Osteocyte (in vitro differentiated cells): ENCODE measurements around the gene EDEM2. TPM values are rescaled to one million over a fixed set of nuclear protein-coding genes. Genes with fewer than 3 reads are reported as not detected.
"Not testable (repeated sequence)": the region's sequence is repeated elsewhere in the genome, so short reads cannot be mapped to it uniquely, and the experiment has no call there.

ENCODE experiments used
- DNase-seq: peaks from one replicate; pipeline ENCODE4 v3.0.0; 2021; ENCODE audit warnings: mixed read lengths; ENCODE audit not compliant: unreplicated experiment; ENCODE audit errors: extremely low spot score
- H3K27ac Mint-ChIP-seq: one replicate; pipeline ENCODE4 v1.8.0; 2021; ENCODE audit warnings: mild to moderate bottlenecking, mixed read lengths; ENCODE audit not compliant: unreplicated experiment
- H3K27me3 Mint-ChIP-seq: one replicate; pipeline ENCODE4 v1.8.0; 2021; ENCODE audit warnings: mixed read lengths; ENCODE audit not compliant: unreplicated experiment
- H3K36me3 Mint-ChIP-seq: one replicate; pipeline ENCODE4 v1.8.0; 2021; ENCODE audit warnings: mixed read lengths; ENCODE audit not compliant: unreplicated experiment
- H3K4me1 Mint-ChIP-seq: one replicate; pipeline ENCODE4 v1.8.0; 2021; ENCODE audit warnings: mixed read lengths; ENCODE audit not compliant: unreplicated experiment
- H3K4me3 Mint-ChIP-seq: one replicate; pipeline ENCODE4 v1.8.0; 2021; ENCODE audit warnings: mild to moderate bottlenecking, moderate library complexity, mixed read lengths; ENCODE audit not compliant: unreplicated experiment
- H3K9me3 Mint-ChIP-seq: one replicate; pipeline ENCODE4 v1.8.0; 2021; ENCODE audit warnings: mixed read lengths; ENCODE audit not compliant: unreplicated experiment
- total RNA-seq: library from RNA; stranded (reverse); gene quantifications from 2 replicates; pipeline ENCODE4 v1.2.1, GENCODE V29; 2021
- TF ChIP-seq, protein P1 (sequence below): fragments of 200-600 bp; sonication (generic); IDR thresholded peaks from 2 replicates; pipeline ENCODE4 v1.5.0; 2021; ENCODE audit warnings: antibody characterized with exemption, mild to moderate bottlenecking, moderate library complexity

The EDEM2 gene
- total RNA-seq, 1 donor from 2014 or later: 17.5 TPM

DNA sequence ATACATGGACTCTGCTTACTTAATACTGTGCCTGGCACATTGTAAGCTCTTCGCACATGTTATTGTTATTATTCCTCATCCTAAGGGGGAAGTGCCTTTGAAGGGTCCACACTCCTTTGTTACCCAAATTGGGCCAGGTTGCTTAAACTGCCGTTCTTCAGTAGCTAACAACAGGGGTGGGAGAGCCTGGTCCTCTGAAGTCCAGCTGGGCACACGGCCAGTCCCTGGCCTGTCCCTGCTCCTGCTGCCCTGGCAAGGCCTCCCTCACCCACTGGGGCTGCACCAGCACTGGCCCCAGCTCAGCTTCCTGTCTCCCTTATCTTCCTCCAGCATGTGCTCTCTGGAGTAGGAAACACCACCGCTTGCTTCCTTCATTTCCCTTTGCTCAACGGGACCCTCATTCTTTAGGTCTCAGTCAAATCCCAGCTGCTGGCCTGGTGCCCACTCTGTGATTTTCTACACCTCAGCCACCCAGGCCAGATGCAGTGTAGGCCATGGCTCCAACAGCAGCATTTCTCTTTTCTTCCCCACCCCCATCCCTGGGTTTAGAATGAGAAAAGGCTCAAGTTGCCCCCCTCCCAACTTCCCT lies 19.2 kb upstream of the EDEM2 start:
- no peak for DNase-seq
- Mint-ChIP-seq H3K27me3 (peaks cover 20% of the 10 kb centered on the region), H3K36me3 (peaks cover 2% of the 10 kb centered on the region), H3K9me3 (no peaks in the 10 kb centered on the region), H3K4me3 (no peak overlapping the region), H3K27ac (no peak overlapping the region), H3K4me1 (peaks cover 4% of the 10 kb centered on the region)
- TF ChIP-seq, protein P1, sequence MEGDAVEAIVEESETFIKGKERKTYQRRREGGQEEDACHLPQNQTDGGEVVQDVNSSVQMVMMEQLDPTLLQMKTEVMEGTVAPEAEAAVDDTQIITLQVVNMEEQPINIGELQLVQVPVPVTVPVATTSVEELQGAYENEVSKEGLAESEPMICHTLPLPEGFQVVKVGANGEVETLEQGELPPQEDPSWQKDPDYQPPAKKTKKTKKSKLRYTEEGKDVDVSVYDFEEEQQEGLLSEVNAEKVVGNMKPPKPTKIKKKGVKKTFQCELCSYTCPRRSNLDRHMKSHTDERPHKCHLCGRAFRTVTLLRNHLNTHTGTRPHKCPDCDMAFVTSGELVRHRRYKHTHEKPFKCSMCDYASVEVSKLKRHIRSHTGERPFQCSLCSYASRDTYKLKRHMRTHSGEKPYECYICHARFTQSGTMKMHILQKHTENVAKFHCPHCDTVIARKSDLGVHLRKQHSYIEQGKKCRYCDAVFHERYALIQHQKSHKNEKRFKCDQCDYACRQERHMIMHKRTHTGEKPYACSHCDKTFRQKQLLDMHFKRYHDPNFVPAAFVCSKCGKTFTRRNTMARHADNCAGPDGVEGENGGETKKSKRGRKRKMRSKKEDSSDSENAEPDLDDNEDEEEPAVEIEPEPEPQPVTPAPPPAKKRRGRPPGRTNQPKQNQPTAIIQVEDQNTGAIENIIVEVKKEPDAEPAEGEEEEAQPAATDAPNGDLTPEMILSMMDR: no peak

GRCh38 chr20:35165221-35166185 lies 18.4 kb upstream of the EDEM2 start:
- DNase-seq: no peak
- no peak overlapping the region for H3K4me3 Mint-ChIP-seq
- peaks cover 3% of the 10 kb centered on the region for H3K4me1 Mint-ChIP-seq
- peaks cover 2% of the 10 kb centered on the region for H3K36me3 Mint-ChIP-seq
- peaks cover 20% of the 10 kb centered on the region for H3K27me3 Mint-ChIP-seq
- TF ChIP-seq, protein P1: no peak
- H3K27ac Mint-ChIP-seq: no peak overlapping the region
- H3K9me3 Mint-ChIP-seq: no peaks in the 10 kb centered on the region

- not testable (repeated sequence) for H3K9me3 Mint-ChIP-seq, H3K4me1 Mint-ChIP-seq, DNase-seq, H3K27ac Mint-ChIP-seq, H3K4me3 Mint-ChIP-seq, H3K36me3 Mint-ChIP-seq
- H3K27me3 Mint-ChIP-seq: peaks cover 20% of the 10 kb centered on the region
These were observed 17.4 kb upstream of the EDEM2 start for GRCh38 chr20:35164531-35164930.

DNA sequence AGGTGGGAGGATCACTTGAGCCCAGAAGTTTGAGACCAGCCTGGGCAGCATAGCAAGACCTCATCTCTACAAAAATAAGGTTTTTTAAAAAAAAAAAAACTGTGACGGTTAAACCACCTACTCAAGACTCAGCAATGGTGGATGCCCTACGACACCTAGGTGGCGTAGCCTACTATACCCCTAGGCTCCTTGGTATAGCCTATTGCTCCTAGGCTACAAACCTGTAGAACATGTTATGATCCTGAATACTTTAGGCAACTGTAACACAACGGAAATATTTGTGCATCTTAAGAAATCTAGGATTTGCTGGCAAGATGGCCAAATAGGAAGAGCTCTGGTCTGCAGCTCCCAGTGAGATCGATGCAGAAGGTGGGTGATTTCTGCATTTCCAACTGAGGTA lies 13.2 kb upstream of the EDEM2 start:
- H3K4me1 Mint-ChIP-seq, DNase-seq, H3K9me3 Mint-ChIP-seq, H3K36me3 Mint-ChIP-seq, H3K27ac Mint-ChIP-seq, H3K4me3 Mint-ChIP-seq: not testable (repeated sequence)
- H3K27me3 Mint-ChIP-seq: peaks cover 19% of the 10 kb centered on the region

GRCh38 chr20:35156978-35157377 lies 9.8 kb upstream of the EDEM2 start:
- Mint-ChIP-seq H3K27me3 (peaks cover 2% of the 10 kb centered on the region), H3K4me1 (peaks cover 1% of the 10 kb centered on the region), H3K36me3 (no peaks in the 10 kb centered on the region), H3K4me3 (no peak overlapping the region), H3K27ac (no peak overlapping the region), H3K9me3 (no peaks in the 10 kb centered on the region)
- DNase-seq: no peak
- TF ChIP-seq, protein P1: no peak

- H3K27ac Mint-ChIP-seq: no peak overlapping the region
- TF ChIP-seq, protein P1: no peak
- no peaks in the 10 kb centered on the region for H3K9me3 Mint-ChIP-seq
- no peak for DNase-seq
- peaks cover 4% of the 10 kb centered on the region for H3K27me3 Mint-ChIP-seq
- H3K4me1 Mint-ChIP-seq: no peaks in the 10 kb centered on the region
- no peaks in the 10 kb centered on the region for H3K36me3 Mint-ChIP-seq
- no peak overlapping the region for H3K4me3 Mint-ChIP-seq
These were observed 8.8 kb upstream of the EDEM2 start for GRCh38 chr20:35155936-35156335.
